Thoracic aorta (tissue), 2 donors: Measurements from ENCODE around the gene SYNGAP1. TPM values are rescaled to one million over a fixed set of nuclear protein-coding genes. Genes with fewer than 3 reads are reported as not detected.

Experiments
- ATAC-seq: fragments of 150-250 bp; one replicate; pipeline ENCODE4 v1.8.0; 2017; ENCODE audit warnings: low read depth; ENCODE audit not compliant: insufficient number of reproducible peaks, low FRiP score
- DNase-seq: peaks from one replicate; pipeline ENCODE4 v3.0.0-alpha.2; 2020; ENCODE audit warnings: low spot score
- H3K27ac ChIP-seq, 2 donors: fragments of 200-600 bp; sonication (generic); 1 replicate in 1 of 2; 2 replicates in 1 of 2; pipeline ENCODE4 v1.5.1; 2016; ENCODE audit warnings: mild to moderate bottlenecking in 2 of 2, moderate library complexity in 2 of 2
- H3K27me3 ChIP-seq: fragments of 200-600 bp; sonication (generic); replicated peaks from 2 replicates; pipeline ENCODE4 v1.6.0; 2016; ENCODE audit warnings: mild to moderate bottlenecking; ENCODE audit not compliant: insufficient read depth
- H3K36me3 ChIP-seq: fragments of 200-600 bp; sonication (generic); one replicate; pipeline ENCODE4 v1.5.1; 2016
- H3K4me1 ChIP-seq, 2 donors: fragments of 200-600 bp; sonication (generic); 1 replicate in 1 of 2; 2 replicates in 1 of 2; pipeline versions ENCODE4 v1.5.1 to v1.6.0; 2016; ENCODE audit warnings: low read depth in 2 of 2, mild to moderate bottlenecking in 1 of 2; ENCODE audit not compliant: control insufficient read depth in 1 of 2
- H3K4me3 ChIP-seq: fragments of 200-600 bp; sonication (generic); 2 replicates; pipeline ENCODE4 v1.5.1; 2016; ENCODE audit warnings: mild to moderate bottlenecking
- H3K9me3 ChIP-seq: fragments of 200-600 bp; sonication (generic); 2 replicates; pipeline ENCODE4 v1.5.1; 2016
- CTCF ChIP-seq: fragments of 200-600 bp; sonication (generic); IDR thresholded peaks from one replicate; pipeline ENCODE4 v1.5.1; 2019; ENCODE audit warnings: antibody characterized with exemption
- total RNA-seq, 2 donors: library from RNA; depleted of rRNA; stranded (reverse); fragments of >200 nt; gene quantifications; one replicate each; pipeline versions ENCODE4 v1.1.0 to v1.2.3, GENCODE V29; 2016

SYNGAP1 gene
- total RNA-seq, 2 donors from 2014 or later = 16.2 to 24.6 TPM

- DNase-seq (no peak), ATAC-seq (no peak)
- Histone ChIP-seq H3K27ac (no peak overlapping the region), H3K27me3 (no peaks in the 10 kb centered on the region), H3K4me3 (no peak overlapping the region), H3K4me1 (peaks cover 10 to 21% of the 10 kb centered on the region in 2 donors), H3K36me3 (peaks cover 16% of the 10 kb centered on the region), H3K9me3 (no peaks in the 10 kb centered on the region)
- no peak for TF ChIP-seq CTCF
Measured at GRCh38 chr6:33451606-33452005, 31.7 kb downstream of the SYNGAP1 start.

GRCh38 chr6:33452496-33452895 is 32.6 kb downstream of the SYNGAP1 start:
- ATAC-seq (no peak), DNase-seq (no peak)
- H3K9me3 ChIP-seq = no peaks in the 10 kb centered on the region
- H3K27me3 ChIP-seq = no peaks in the 10 kb centered on the region
- H3K27ac ChIP-seq = no peak overlapping the region
- peaks cover 10 to 21% of the 10 kb centered on the region in 2 donors for H3K4me1 ChIP-seq
- H3K36me3 ChIP-seq = peaks cover 18% of the 10 kb centered on the region
- H3K4me3 ChIP-seq = no peak overlapping the region
- no peak for TF ChIP-seq CTCF

GRCh38 chr6:33453393-33454008 is 33.6 kb downstream of the SYNGAP1 start:
- Histone ChIP-seq H3K36me3 (peaks cover 17% of the 10 kb centered on the region), H3K9me3 (no peaks in the 10 kb centered on the region), H3K4me3 (peak overlapping the region; percentile 96), H3K4me1 (peaks cover 10 to 21% of the 10 kb centered on the region in 2 donors), H3K27ac (peak overlapping the region; percentile 42 to 72), H3K27me3 (no peaks in the 10 kb centered on the region)
- DNase-seq (no peak), ATAC-seq (no peak)
- TF ChIP-seq CTCF = no peak

GRCh38 chr6:33454009-33454946 is 34.4 kb downstream of the SYNGAP1 start, which contains the start of gene ZBTB9:
Gene ZBTB9, plus strand, starts transcription at chr6:33454576. Its CDS starts 525 bp downstream, at chr6:33455101.
- peaks cover 10 to 21% of the 10 kb centered on the region in 2 donors for H3K4me1 ChIP-seq
- DNase-seq (peak; percentile 90), ATAC-seq (peak; percentile 95)
- no peaks in the 10 kb centered on the region for H3K27me3 ChIP-seq
- H3K4me3 ChIP-seq = peak within 1 kb of the TSS; percentile 96
- peaks cover 17% of the 10 kb centered on the region for H3K36me3 ChIP-seq
- H3K9me3 ChIP-seq = no peaks in the 10 kb centered on the region
- peak within 1 kb of the TSS; percentile 42 to 72 for H3K27ac ChIP-seq
- TF ChIP-seq CTCF = no peak

- Histone ChIP-seq H3K27me3 (no peaks in the 10 kb centered on the region), H3K9me3 (no peaks in the 10 kb centered on the region), H3K4me1 (peaks cover 10 to 21% of the 10 kb centered on the region in 2 donors), H3K4me3 (peak overlapping the region; percentile 96), H3K36me3 (peaks cover 17% of the 10 kb centered on the region), H3K27ac (no peak overlapping the region)
- ATAC-seq (no peak), DNase-seq (no peak)
- no peak for TF ChIP-seq CTCF
Measured at GRCh38 chr6:33455051-33455450, 35.2 kb downstream of the SYNGAP1 start.
